SK-N-SH (cell line): ENCODE data around the gene ABO.
"Not testable (repeated sequence)": the region's sequence is repeated elsewhere in the genome, so short reads cannot be mapped to it uniquely, and the experiment has no call there.

Experiments
- CHD2 ChIP-seq: fragments of 150-350 bp; IDR thresholded peaks from 2 replicates; pipeline ENCODE4 v1.6.1; 2018; ENCODE audit warnings: low read length; ENCODE audit not compliant: partially characterized antibody
- CTCF ChIP-seq: fragments of 200-600 bp; sonication (generic); IDR thresholded peaks from 2 replicates; pipeline ENCODE4 v1.6.1; 2017; ENCODE audit warnings: antibody characterized with exemption, mild to moderate bottlenecking, moderate library complexity
- EP300 ChIP-seq, 2 experiments: IDR thresholded peaks; 2 replicates each; pipeline versions ENCODE4 v1.4.0 to v1.6.1; 2012; ENCODE audit warnings: borderline replicate concordance in 1 of 2, low read depth in 1 of 2, low read length in 1 of 2
- FOXJ3 ChIP-seq: sonication (generic); formaldehyde crosslinking; IDR thresholded peaks from 2 replicates; pipeline ENCODE4 v1.5.1; 2020; ENCODE audit warnings: mild to moderate bottlenecking, missing genetic modification reagents
- GABPA ChIP-seq: IDR thresholded peaks from 2 replicates; pipeline ENCODE4 v1.4.0; 2012; ENCODE audit warnings: low read depth, mild to moderate bottlenecking
- PBX3 ChIP-seq: IDR thresholded peaks from 2 replicates; pipeline ENCODE4; 2012
- REST ChIP-seq: IDR thresholded peaks from 2 replicates; pipeline ENCODE4 v1.6.1; 2012; ENCODE audit warnings: mild to moderate bottlenecking, low read depth, low read length, moderate library complexity
- TAF1 ChIP-seq: IDR thresholded peaks from 2 replicates; pipeline ENCODE4 v1.6.1; 2012; ENCODE audit warnings: low read depth, mild to moderate bottlenecking, low read length, moderate library complexity, borderline replicate concordance
- YY1 ChIP-seq: IDR thresholded peaks from 2 replicates; pipeline ENCODE4 v1.4.0; 2012; ENCODE audit warnings: low read depth, mild to moderate bottlenecking

- not testable (repeated sequence) for TF ChIP-seq YY1; TAF1; CTCF; PBX3; REST; CHD2; GABPA; EP300 (IDR thresholded peaks at IDR 0.05; ENCODE audit: borderline replicate concordance in 1 of 2, low read depth in 1 of 2, low read length in 1 of 2); FOXJ3
These were observed 69.5 kb downstream of the ABO start for GRCh38 chr9:133205481-133205887.
